Right lobe of liver (tissue), 4 donors: ENCODE results near the gene CAV3.

ENCODE experiments used
- CTCF ChIP-seq, 4 donors: fragments of 200-600 bp in 3 of 4; fragments of 450-650 bp in 1 of 4; IDR thresholded peaks; one replicate each; pipeline versions ENCODE4 v1.5.1 to v1.8.0; 2016 to 2022; ENCODE audit warnings: antibody characterized with exemption in 4 of 4, mild to moderate bottlenecking in 2 of 4
- POLR2A ChIP-seq: fragments of 450-650 bp; IDR thresholded peaks from one replicate; pipeline ENCODE4 v1.6.1; 2017; ENCODE audit warnings: antibody characterized with exemption, mild to moderate bottlenecking
- donor health status: DM: no; HTN: no; CAD: no.
- donor health status: DM: no; HTN: no; CAD: no.
- donor health status: DM: no; HTN: yes; CAD: no.

GRCh38 chr3:8777978-8778267 is 44.3 kb downstream of the CAV3 start:
- TF ChIP-seq CTCF (IDR thresholded peaks at IDR 0.05) (no peak), POLR2A (no peak)
